Hematopoietic multipotent progenitor cell treated with erythropoietin and hydrocortisone succinate and interleukin-3 and kit ligand, for 6 days (in vitro differentiated cells): ENCODE results near the gene C6orf89.

ENCODE experiments used
- DNase-seq: peaks from one replicate; pipeline ENCODE4 v3.0.0-alpha.2; 2015

Gene C6orf89

GRCh38 chr6:36954262-36954931 is 68.6 kb downstream of the C6orf89 start, which contains the start of gene PI16:
TSS of gene PI16 (plus strand) at chr6:36954738. CDS start at chr6:36954761, 23 bp downstream.
- peak; percentile 93 for DNase-seq

- DNase-seq, result no peak
Measured at GRCh38 chr6:36955136-36955535, 69.4 kb downstream of the C6orf89 start.

GRCh38 chr6:36955671-36956445 is 70.1 kb downstream of the C6orf89 start:
- DNase-seq, result no peak

GRCh38 chr6:36956446-36956820 is 70.7 kb downstream of the C6orf89 start:
- DNase-seq, result no peak

- no peak for DNase-seq
Measured at GRCh38 chr6:36957773-36958271, 72.1 kb downstream of the C6orf89 start.

GRCh38 chr6:36958775-36959554 is 73.2 kb downstream of the C6orf89 start:
- DNase-seq, result no peak

- peak; percentile 36 for DNase-seq
Measured at GRCh38 chr6:36959555-36960250, 74.0 kb downstream of the C6orf89 start.

GRCh38 chr6:36961441-36962435 is 76.0 kb downstream of the C6orf89 start:
- no peak for DNase-seq

GRCh38 chr6:36962874-36963273 is 77.1 kb downstream of the C6orf89 start:
- peak; percentile 83 for DNase-seq

- peak; percentile 55 for DNase-seq
Measured at GRCh38 chr6:36963451-36964290, 77.9 kb downstream of the C6orf89 start.

- peak; percentile 0 for DNase-seq
Measured at GRCh38 chr6:36964349-36964748, 78.6 kb downstream of the C6orf89 start.

- DNase-seq, result no peak
Measured at GRCh38 chr6:36964908-36965307, 79.2 kb downstream of the C6orf89 start.

- no peak for DNase-seq
Measured at GRCh38 chr6:36967301-36967700, 81.5 kb downstream of the C6orf89 start.

- no peak for DNase-seq
Measured at GRCh38 chr6:36967757-36968156, 82.0 kb downstream of the C6orf89 start.

GRCh38 chr6:36968266-36968977 is 82.7 kb downstream of the C6orf89 start:
- DNase-seq, result peak; percentile 73

GRCh38 chr6:36969240-36969691 is 83.5 kb downstream of the C6orf89 start:
- DNase-seq, result no peak

- DNase-seq, result no peak
Measured at GRCh38 chr6:36969988-36970891, 84.5 kb downstream of the C6orf89 start.
